ENCODE measurements around the gene AASDHPPT.
"Not testable (repeated sequence)": the region's sequence is repeated elsewhere in the genome, so short reads cannot be mapped to it uniquely, and the experiment has no call there.

Gene AASDHPPT

GRCh38 chr11:106047631-106048030 lies 29.8 kb upstream of the AASDHPPT start:
- H3K4me1 ChIP-seq (ENCODE audit: insufficient read depth, low read length, poor library complexity, severe bottlenecking) = no peaks in the 10 kb centered on the region
- no peaks in the 10 kb centered on the region for H3K27me3 ChIP-seq (ENCODE audit: insufficient read depth, low read length, poor library complexity, severe bottlenecking)
- TF ChIP-seq EZH2phosphoT487 (IDR thresholded peaks at IDR 0.05; ENCODE audit: borderline replicate concordance) (no peak), CTCF (conservative IDR thresholded peaks at IDR 0.05; ENCODE audit: low read length) (no peak)
- H3K9ac ChIP-seq (ENCODE audit: low read depth, low read length, poor library complexity, severe bottlenecking) = no peak overlapping the region
- no peaks in the 10 kb centered on the region for H3F3A ChIP-seq (ENCODE audit: low read depth)
- no peaks in the 10 kb centered on the region for H3K9me2 ChIP-seq (replicated peaks; ENCODE audit: low read depth, low read length)
- no peaks in the 10 kb centered on the region for H3K36me3 ChIP-seq (ENCODE audit: insufficient read depth, low read length)
- H3K9me3 ChIP-seq (ENCODE audit: insufficient read depth, low read depth, low read length) = no peaks in the 10 kb centered on the region
- H3K4me2 ChIP-seq (ENCODE audit: low read depth, low read length, poor library complexity, severe bottlenecking) = no peak overlapping the region
- H3K4me3 ChIP-seq (ENCODE audit: low read length, poor library complexity, severe bottlenecking) = no peak overlapping the region
- no peaks in the 10 kb centered on the region for H4K20me1 ChIP-seq (ENCODE audit: insufficient read depth, low read length, poor library complexity, severe bottlenecking)
- H2AFZ ChIP-seq (ENCODE audit: low read length) = no peak overlapping the region
- no peaks in the 10 kb centered on the region for H3K79me2 ChIP-seq (ENCODE audit: insufficient read depth, low read length)

- no peaks in the 10 kb centered on the region for H3K79me2 ChIP-seq (ENCODE audit: insufficient read depth, low read length)
- H3K27me3 ChIP-seq (ENCODE audit: insufficient read depth, low read length, poor library complexity, severe bottlenecking) = no peaks in the 10 kb centered on the region
- no peak overlapping the region for H3K4me3 ChIP-seq (ENCODE audit: low read length, poor library complexity, severe bottlenecking)
- no peak overlapping the region for H3K9ac ChIP-seq (ENCODE audit: low read depth, low read length, poor library complexity, severe bottlenecking)
- H3K4me1 ChIP-seq (ENCODE audit: insufficient read depth, low read length, poor library complexity, severe bottlenecking) = no peaks in the 10 kb centered on the region
- no peaks in the 10 kb centered on the region for H3K36me3 ChIP-seq (ENCODE audit: insufficient read depth, low read length)
- H3K9me2 ChIP-seq (replicated peaks; ENCODE audit: low read depth, low read length) = no peaks in the 10 kb centered on the region
- no peak for TF ChIP-seq EZH2phosphoT487 (IDR thresholded peaks at IDR 0.05; ENCODE audit: borderline replicate concordance)
- no peak for TF ChIP-seq CTCF (conservative IDR thresholded peaks at IDR 0.05; ENCODE audit: low read length)
- no peaks in the 10 kb centered on the region for H4K20me1 ChIP-seq (ENCODE audit: insufficient read depth, low read length, poor library complexity, severe bottlenecking)
- no peak overlapping the region for H2AFZ ChIP-seq (ENCODE audit: low read length)
- no peaks in the 10 kb centered on the region for H3F3A ChIP-seq (ENCODE audit: low read depth)
- H3K4me2 ChIP-seq (ENCODE audit: low read depth, low read length, poor library complexity, severe bottlenecking) = no peak overlapping the region
- H3K9me3 ChIP-seq (ENCODE audit: insufficient read depth, low read depth, low read length) = no peaks in the 10 kb centered on the region
Observed at GRCh38 chr11:106049727-106050476, 27.6 kb upstream of the AASDHPPT start.

GRCh38 chr11:106051103-106051502 lies 26.4 kb upstream of the AASDHPPT start:
- Histone ChIP-seq H4K20me1 (ENCODE audit: insufficient read depth, low read length, poor library complexity, severe bottlenecking) (no peaks in the 10 kb centered on the region), H3K27me3 (ENCODE audit: insufficient read depth, low read length, poor library complexity, severe bottlenecking) (no peaks in the 10 kb centered on the region), H3K9me2 (replicated peaks; ENCODE audit: low read depth, low read length) (no peaks in the 10 kb centered on the region), H3K79me2 (ENCODE audit: insufficient read depth, low read length) (no peaks in the 10 kb centered on the region), H3K4me1 (ENCODE audit: insufficient read depth, low read length, poor library complexity, severe bottlenecking) (no peaks in the 10 kb centered on the region), H2AFZ (ENCODE audit: low read length) (no peak overlapping the region), H3K9me3 (ENCODE audit: insufficient read depth, low read depth, low read length) (no peaks in the 10 kb centered on the region), H3K36me3 (ENCODE audit: insufficient read depth, low read length) (no peaks in the 10 kb centered on the region), H3K4me3 (ENCODE audit: low read length, poor library complexity, severe bottlenecking) (no peak overlapping the region), H3K4me2 (ENCODE audit: low read depth, low read length, poor library complexity, severe bottlenecking) (no peak overlapping the region), H3K9ac (ENCODE audit: low read depth, low read length, poor library complexity, severe bottlenecking) (no peak overlapping the region), H3F3A (ENCODE audit: low read depth) (no peaks in the 10 kb centered on the region)
- no peak for TF ChIP-seq EZH2phosphoT487 (IDR thresholded peaks at IDR 0.05; ENCODE audit: borderline replicate concordance)
- TF ChIP-seq CTCF (conservative IDR thresholded peaks at IDR 0.05; ENCODE audit: low read length) = no peak

GRCh38 chr11:106058377-106058776 lies 19.1 kb upstream of the AASDHPPT start:
- not testable (repeated sequence) for H3F3A ChIP-seq (ENCODE audit: low read depth); H4K20me1 ChIP-seq (ENCODE audit: insufficient read depth, low read length, poor library complexity, severe bottlenecking); H3K4me3 ChIP-seq (ENCODE audit: low read length, poor library complexity, severe bottlenecking); H3K79me2 ChIP-seq (ENCODE audit: insufficient read depth, low read length); H3K9me3 ChIP-seq (ENCODE audit: insufficient read depth, low read depth, low read length); H3K4me2 ChIP-seq (ENCODE audit: low read depth, low read length, poor library complexity, severe bottlenecking); H2AFZ ChIP-seq (ENCODE audit: low read length); H3K36me3 ChIP-seq (ENCODE audit: insufficient read depth, low read length); H3K4me1 ChIP-seq (ENCODE audit: insufficient read depth, low read length, poor library complexity, severe bottlenecking); H3K27me3 ChIP-seq (ENCODE audit: insufficient read depth, low read length, poor library complexity, severe bottlenecking); H3K9me2 ChIP-seq (replicated peaks; ENCODE audit: low read depth, low read length); H3K9ac ChIP-seq (ENCODE audit: low read depth, low read length, poor library complexity, severe bottlenecking)
